RKO (cell line): ENCODE measurements around the gene STON1.
"Not testable (repeated sequence)": the region's sequence is repeated elsewhere in the genome, so short reads cannot be mapped to it uniquely, and the experiment has no call there.

Source experiments
- DNase-seq: peaks from one replicate; pipeline ENCODE4 v3.0.0-alpha.2; 2016; ENCODE audit warnings: low spot score

Gene STON1

GRCh38 chr2:48529194-48529593 is 760 bp upstream of the STON1 start:
- DNase-seq, result no peak

GRCh38 chr2:48529676-48530032 is 300 bp upstream of the STON1 start:
- no peak for DNase-seq

DNA sequence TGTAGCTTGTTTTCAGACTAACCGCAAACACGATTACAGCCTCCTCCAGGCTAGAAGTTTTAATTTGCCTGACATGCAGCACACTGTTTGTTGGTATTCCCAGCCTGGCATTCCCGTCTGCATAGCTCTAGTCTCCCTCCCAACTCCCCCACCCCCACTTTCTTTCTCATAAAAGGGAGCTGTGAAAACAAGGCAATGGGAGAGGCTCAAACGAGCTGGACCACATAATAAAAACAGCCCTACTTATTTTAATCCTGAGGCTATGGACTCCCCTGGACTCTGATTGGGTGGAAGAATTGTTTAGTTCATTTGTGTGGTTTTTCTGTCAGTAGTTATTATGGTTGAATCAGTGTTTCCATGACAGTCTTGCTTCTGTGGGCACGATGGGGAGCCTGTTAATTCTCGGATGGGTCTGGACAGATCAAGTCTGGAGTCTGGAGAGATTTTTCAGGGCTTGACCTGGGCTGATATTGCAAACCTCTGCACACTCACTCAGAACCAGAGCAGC is 1.2 kb downstream of the STON1 start:
- DNase-seq, result no peak

GRCh38 chr2:48532174-48532573 is 2.2 kb downstream of the STON1 start:
- no peak for DNase-seq

DNA sequence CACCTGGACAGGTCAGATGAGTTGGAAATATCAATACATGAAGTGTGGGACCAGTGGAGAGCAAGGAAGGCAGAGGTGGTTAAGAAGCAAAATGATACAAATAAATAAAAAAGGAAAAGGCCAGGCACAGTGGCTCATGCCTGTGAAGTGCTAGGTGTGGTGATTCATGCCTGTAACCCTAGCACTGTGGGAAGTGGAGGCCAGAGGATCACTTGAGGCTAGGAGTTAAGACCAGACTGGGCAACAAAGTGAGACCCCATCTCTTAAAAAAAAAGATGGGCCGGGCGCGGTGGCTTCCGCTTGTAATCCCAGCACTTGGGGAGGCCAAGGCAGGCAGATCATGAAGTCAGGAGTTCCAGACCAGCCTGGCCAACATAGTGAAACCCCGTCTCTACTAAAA is 2.9 kb downstream of the STON1 start:
- DNase-seq, result no peak

DNA sequence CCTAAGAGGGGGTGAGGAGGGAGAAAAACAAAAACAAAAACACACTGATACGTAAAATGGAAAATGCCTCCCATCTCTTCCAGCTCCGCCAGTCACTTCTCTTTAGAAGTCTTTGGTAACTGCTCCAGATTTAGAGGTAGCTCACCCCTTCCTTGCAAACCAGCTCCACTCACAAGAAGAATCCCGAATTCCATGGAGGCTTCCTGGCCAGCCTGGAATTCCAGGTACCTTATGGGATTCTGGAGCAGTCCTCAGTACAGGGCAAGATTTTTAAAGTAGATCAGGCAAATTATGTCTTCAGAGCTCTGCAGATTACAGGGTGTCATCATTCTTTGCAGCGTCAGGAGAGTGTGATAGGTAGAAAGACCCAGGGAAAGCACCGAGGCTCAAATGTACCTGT is 4.8 kb downstream of the STON1 start:
- DNase-seq, result no peak

- DNase-seq, result no peak
Measured at GRCh38 chr2:48540237-48540935, 10.4 kb downstream of the STON1 start.

GRCh38 chr2:48541666-48542389 is 11.9 kb downstream of the STON1 start:
- DNase-seq, result no peak

DNA sequence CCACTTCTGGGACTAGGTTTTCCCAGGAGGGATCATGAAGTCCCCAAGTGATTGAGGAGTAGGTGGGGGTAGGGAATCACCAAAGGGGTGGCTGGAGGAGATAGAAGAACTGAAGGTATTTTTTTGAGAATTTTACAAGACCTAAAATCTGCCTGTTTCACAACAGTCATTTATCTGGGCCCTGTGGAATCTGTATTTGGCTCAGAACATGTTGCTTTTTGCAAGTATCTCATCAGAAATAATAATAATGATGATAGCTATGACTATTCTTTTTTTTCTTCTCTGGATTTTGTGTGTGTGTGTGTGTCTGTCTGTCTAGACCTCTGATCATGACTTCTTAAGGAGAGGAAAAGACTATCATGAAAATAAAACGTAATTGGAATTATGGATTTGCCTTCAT is 13.9 kb downstream of the STON1 start:
- DNase-seq, result no peak

DNA sequence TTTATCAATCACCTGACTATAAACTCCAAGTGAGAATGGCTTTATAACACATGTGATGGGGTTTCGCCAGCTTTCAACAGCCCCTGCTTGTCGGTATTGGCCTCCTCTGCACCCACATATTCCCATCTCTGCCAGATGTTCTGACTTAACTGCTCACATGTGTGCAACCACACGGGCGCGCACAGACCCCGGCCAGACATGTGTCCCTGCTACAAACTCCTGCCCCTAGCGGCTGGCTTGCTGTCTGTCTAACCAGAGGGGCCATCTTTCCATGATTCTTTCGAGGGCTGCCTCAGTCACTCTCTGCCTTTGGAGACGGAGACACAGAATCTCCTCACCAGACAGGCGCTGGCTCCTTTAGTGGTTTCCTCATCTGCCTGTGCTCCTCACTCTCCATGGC is 15.3 kb downstream of the STON1 start:
- DNase-seq, result no peak

GRCh38 chr2:48548840-48549239 is 18.9 kb downstream of the STON1 start:
- DNase-seq, result no peak

- DNase-seq, result no peak
Measured at GRCh38 chr2:48549972-48550371, 20.0 kb downstream of the STON1 start.

- DNase-seq, result no peak
Measured at GRCh38 chr2:48551548-48551947, 21.6 kb downstream of the STON1 start.

DNA sequence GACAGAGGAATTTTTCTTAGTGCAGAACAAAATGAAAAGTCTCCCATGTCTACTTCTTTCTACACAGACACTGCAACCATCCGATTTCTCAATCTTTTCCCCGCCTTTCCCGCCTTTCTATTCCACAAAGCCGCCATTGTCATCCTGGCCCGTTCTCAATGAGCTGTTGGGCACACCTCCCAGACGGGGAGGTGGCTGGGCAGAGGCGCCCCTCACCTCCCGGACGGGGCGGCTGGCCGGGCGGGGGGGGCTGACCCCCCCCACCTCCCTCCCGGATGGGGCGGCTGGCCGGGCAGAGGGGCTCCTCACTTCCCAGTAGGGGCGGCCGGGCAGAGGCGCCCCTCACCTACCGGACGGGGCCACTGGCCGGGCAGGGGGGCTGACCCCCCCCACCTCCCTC is 25.1 kb downstream of the STON1 start:
- DNase-seq, result not testable (repeated sequence)

- DNase-seq, result no peak
Measured at GRCh38 chr2:48558456-48558855, 28.5 kb downstream of the STON1 start.

GRCh38 chr2:48560546-48561209 is 30.7 kb downstream of the STON1 start:
- no peak for DNase-seq

GRCh38 chr2:48562281-48562680 is 32.3 kb downstream of the STON1 start:
- no peak for DNase-seq

- DNase-seq, result no peak
Measured at GRCh38 chr2:48566592-48567310, 36.8 kb downstream of the STON1 start.

DNA sequence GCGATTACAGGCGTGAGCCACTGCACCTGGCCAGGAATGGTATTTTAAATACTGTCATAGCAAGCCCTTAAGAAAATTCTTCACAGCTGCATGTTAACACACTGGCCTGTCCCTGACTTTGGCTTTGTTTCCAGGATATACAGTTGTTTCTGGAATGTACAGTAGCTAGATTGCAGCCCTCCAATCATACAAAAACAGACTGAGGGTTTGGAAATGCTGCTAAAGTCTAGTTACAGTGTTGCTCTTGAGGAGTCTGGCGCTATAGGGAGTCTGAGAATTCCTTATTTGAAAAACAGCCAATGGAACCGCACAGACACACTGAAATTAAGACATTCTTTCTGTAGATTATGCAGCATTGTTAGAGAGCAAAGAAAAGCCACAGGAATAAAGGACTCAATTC is 37.7 kb downstream of the STON1 start:
- DNase-seq, result no peak

- no peak for DNase-seq
Measured at GRCh38 chr2:48568547-48568946, 38.6 kb downstream of the STON1 start.

GRCh38 chr2:48569433-48569832 is 39.5 kb downstream of the STON1 start:
- no peak for DNase-seq

DNA sequence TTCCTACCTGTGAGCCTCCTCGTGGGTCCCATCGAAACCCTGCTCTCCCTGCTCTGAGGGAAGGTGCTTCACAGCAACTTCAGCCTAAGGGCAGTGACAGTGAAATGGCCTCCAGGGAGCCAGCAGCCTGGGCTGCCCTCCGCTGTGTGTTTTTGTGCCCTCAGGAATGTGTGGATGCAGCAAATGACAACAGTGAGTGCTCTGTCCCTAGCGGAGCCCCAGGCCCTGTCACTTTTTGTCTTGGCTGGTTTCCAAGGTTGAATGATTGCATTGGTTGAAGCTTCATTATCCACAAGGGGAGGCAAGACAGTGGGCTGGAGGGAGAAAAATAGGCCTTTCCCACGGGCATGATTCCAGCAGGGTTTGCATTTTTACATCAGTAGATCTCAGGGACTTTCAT is 42.9 kb downstream of the STON1 start:
- DNase-seq, result no peak
